MCF 10A (cell line): ENCODE measurements around the gene SLC16A7. TPM values are rescaled to one million over a fixed set of nuclear protein-coding genes. Genes with fewer than 3 reads are reported as not detected.
"Not testable (repeated sequence)": the region's sequence is repeated elsewhere in the genome, so short reads cannot be mapped to it uniquely, and the experiment has no call there.

Experiments used
- BruUV-seq: library from RNA; stranded (reverse); fragments of 400-500 nt; replicated peaks from 2 replicates; lab custom pipeline; 2021; lab: Mats Ljungman, UMichigan
- CTCF ChIA-PET: fragments of 300-600 bp; sonication (Branson Sonifier 250); formaldehyde crosslinking; extraction: SDS; loops from one replicate; lab custom pipeline; 2021; ENCODE audit warnings: antibody characterized with exemption, inconsistent platforms; lab: Yijun Ruan, JAX
- POLR2A ChIA-PET: fragments of 300-600, 350-650 bp; sonication (Branson Sonifier 250); formaldehyde crosslinking; extraction: SDS; loops from one replicate; lab custom pipeline; 2020; ENCODE audit warnings: antibody characterized with exemption, inconsistent platforms; lab: Yijun Ruan, JAX
- DNase-seq: peaks from one replicate; pipeline ENCODE4 v3.0.0-alpha.2; 2018; ENCODE audit not compliant: unreplicated experiment
- H3K27ac Mint-ChIP-seq: one replicate; pipeline ENCODE4 v1.8.0; 2022; ENCODE audit warnings: mild to moderate bottlenecking, low read depth, mixed read lengths; ENCODE audit not compliant: unreplicated experiment
- H3K27me3 Mint-ChIP-seq: one replicate; pipeline ENCODE4 v1.8.0; 2022; ENCODE audit warnings: mixed read lengths; ENCODE audit not compliant: insufficient read depth, unreplicated experiment
- H3K36me3 Mint-ChIP-seq: one replicate; pipeline ENCODE4 v1.8.0; 2022; ENCODE audit warnings: mild to moderate bottlenecking, moderate library complexity, mixed read lengths; ENCODE audit not compliant: insufficient read depth, unreplicated experiment
- H3K4me1 Mint-ChIP-seq: one replicate; pipeline ENCODE4 v1.8.0; 2022; ENCODE audit warnings: mixed read lengths; ENCODE audit not compliant: insufficient read depth, unreplicated experiment
- H3K4me3 Mint-ChIP-seq: one replicate; pipeline ENCODE4 v1.8.0; 2022; ENCODE audit warnings: mild to moderate bottlenecking, moderate library complexity, mixed read lengths; ENCODE audit not compliant: unreplicated experiment
- H3K9me3 Mint-ChIP-seq: one replicate; pipeline ENCODE4 v1.8.0; 2022; ENCODE audit warnings: mixed read lengths; ENCODE audit not compliant: unreplicated experiment
- intact Hi-C: fragments of 100-400 bp; cut with micrococcal nuclease; formaldehyde crosslinking; loops from 2 replicates; pipeline ENCODE4 v1.14.1; 2022
- total RNA-seq: library from RNA; stranded (reverse); gene quantifications from 2 replicates; pipeline ENCODE4 v1.2.3, GENCODE V29; 2022
- TF ChIP-seq, protein P1 (sequence below): fragments of 200-600 bp; IDR thresholded peaks from one replicate; pipeline ENCODE4 v1.8.0; 2022; ENCODE audit warnings: antibody characterized with exemption, mild to moderate bottlenecking; ENCODE audit not compliant: unreplicated experiment

SLC16A7 gene
- total RNA-seq, 1 experiment from 2014 or later, result 32.6 TPM

DNA sequence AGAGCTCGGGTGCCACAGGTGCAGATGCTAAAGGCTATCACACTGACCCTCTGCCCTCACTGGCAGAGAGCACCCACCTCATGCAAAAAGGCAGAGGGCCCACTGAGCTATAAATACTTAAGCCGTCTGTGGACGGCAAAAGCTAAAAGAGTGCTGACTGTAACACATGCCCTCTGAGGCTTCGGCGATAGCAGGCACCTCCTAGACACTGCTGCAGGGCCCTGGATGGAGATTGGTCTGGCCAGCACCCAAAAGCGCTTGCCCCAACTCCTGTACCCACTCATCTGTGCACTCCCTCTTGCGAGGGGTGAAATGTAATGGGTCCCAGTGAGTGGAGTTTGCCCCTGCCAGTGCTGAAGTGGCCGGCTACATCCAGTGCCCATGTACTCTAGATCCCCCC, 148.7 kb downstream of the SLC16A7 start:
- no peak for DNase-seq
- TF ChIP-seq, protein P1, sequence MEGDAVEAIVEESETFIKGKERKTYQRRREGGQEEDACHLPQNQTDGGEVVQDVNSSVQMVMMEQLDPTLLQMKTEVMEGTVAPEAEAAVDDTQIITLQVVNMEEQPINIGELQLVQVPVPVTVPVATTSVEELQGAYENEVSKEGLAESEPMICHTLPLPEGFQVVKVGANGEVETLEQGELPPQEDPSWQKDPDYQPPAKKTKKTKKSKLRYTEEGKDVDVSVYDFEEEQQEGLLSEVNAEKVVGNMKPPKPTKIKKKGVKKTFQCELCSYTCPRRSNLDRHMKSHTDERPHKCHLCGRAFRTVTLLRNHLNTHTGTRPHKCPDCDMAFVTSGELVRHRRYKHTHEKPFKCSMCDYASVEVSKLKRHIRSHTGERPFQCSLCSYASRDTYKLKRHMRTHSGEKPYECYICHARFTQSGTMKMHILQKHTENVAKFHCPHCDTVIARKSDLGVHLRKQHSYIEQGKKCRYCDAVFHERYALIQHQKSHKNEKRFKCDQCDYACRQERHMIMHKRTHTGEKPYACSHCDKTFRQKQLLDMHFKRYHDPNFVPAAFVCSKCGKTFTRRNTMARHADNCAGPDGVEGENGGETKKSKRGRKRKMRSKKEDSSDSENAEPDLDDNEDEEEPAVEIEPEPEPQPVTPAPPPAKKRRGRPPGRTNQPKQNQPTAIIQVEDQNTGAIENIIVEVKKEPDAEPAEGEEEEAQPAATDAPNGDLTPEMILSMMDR, result no peak
- H3K4me3 Mint-ChIP-seq, result no peak overlapping the region
- ChIA-PET POLR2A (no interaction called here), CTCF (no interaction called here)
- H3K36me3 Mint-ChIP-seq, result no peaks in the 10 kb centered on the region
- no TSS peak for BruUV-seq
- intact Hi-C loops, result no loop called here
- H3K27me3 Mint-ChIP-seq, result no peaks in the 10 kb centered on the region
- H3K9me3 Mint-ChIP-seq, result no peaks in the 10 kb centered on the region
- H3K27ac Mint-ChIP-seq, result no peak overlapping the region
- H3K4me1 Mint-ChIP-seq, result no peaks in the 10 kb centered on the region

DNA sequence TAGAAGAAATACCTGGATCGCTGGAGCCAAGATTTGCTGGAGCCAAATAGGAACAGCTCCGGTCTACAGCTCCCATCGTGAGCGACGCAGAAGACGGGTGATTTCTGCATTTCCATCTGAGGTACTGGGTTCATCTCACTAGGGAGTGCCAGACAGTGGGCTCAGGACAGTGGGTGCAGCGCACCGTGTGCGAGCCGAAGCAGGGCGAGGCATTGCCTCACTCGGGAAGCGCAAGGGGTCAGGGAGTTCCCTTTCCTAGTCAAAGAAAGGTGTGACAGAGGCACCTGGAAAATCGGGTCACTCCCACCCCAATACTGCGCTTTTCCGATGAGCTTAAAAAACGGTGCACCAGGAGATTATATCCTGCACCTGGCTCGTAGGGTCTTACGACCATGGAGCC, 155.3 kb downstream of the SLC16A7 start:
- H3K27ac Mint-ChIP-seq, H3K36me3 Mint-ChIP-seq, DNase-seq, H3K4me3 Mint-ChIP-seq, CTCF ChIA-PET, H3K27me3 Mint-ChIP-seq, H3K4me1 Mint-ChIP-seq, intact Hi-C loops, BruUV-seq: not testable (repeated sequence)
- H3K9me3 Mint-ChIP-seq, result peaks cover 14% of the 10 kb centered on the region
- POLR2A ChIA-PET, result interaction anchor here (0.7 kb wide), 1 partner anchor 164 kb away, joined by 3 read pairs; no protein-coding TSS in a partner anchor

DNA sequence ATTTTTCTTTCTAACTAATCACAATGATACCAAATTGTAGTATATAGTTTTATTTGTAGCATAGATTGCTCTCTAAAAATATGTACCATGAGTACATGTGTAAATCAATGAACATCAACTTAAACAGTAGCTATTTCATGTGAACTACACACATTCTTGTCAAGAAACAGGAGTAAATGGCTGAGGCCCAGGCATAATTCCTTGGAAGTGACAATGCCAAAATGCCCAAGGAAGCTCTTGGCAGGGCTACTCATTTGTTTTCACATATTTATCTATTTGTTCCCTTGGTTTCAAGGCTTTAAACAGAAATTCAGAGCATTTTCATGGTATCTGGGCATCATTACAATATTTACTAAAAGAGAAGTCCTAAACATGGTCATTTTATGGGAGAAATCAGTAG, 165.7 kb downstream of the SLC16A7 start:
- ChIA-PET POLR2A (interaction anchor here (0.6 to 1.4 kb wide), 2 partner anchors 100 to 1218 kb away, joined by 3 read pairs; no protein-coding TSS in a partner anchor), CTCF (interaction anchor here (0.6 kb wide), 1 partner anchor 361 kb away, joined by 4 read pairs; no protein-coding TSS in a partner anchor)
- no peaks in the 10 kb centered on the region for H3K9me3 Mint-ChIP-seq
- no peak for DNase-seq
- no peaks in the 10 kb centered on the region for H3K27me3 Mint-ChIP-seq
- H3K4me3 Mint-ChIP-seq, result no peak overlapping the region
- no TSS peak for BruUV-seq
- H3K4me1 Mint-ChIP-seq, result no peaks in the 10 kb centered on the region
- TF ChIP-seq, protein P1, result no peak
- H3K27ac Mint-ChIP-seq, result no peak overlapping the region
- peaks cover 7% of the 10 kb centered on the region for H3K36me3 Mint-ChIP-seq
- intact Hi-C loops, result no loop called here

DNA sequence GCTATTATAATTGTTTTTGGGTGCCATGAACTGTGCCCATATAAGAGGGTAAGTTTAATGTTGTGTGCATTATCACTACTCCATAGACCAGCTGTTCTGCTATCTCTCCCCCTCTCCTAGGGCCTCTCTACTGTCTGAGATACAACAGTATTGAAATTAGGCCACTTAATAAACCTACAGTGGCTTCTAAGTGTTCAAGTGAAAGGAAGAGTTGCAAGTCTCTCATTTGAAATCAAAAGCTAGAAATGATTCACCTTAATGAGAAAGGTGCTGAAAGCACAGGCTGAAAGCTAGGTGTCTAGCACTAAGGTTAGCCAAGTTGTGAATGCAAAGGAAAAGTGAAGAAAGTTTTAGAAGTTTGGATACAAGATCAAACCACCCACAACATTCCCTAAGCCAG, 168.0 kb downstream of the SLC16A7 start:
- no TSS peak for BruUV-seq
- DNase-seq, result no peak

More for the DNA sequence above, 168.0 kb downstream of the SLC16A7 start:
- no peak overlapping the region for H3K27ac Mint-ChIP-seq
- H3K4me3 Mint-ChIP-seq, result no peak overlapping the region
- no peaks in the 10 kb centered on the region for H3K36me3 Mint-ChIP-seq
- intact Hi-C loops, result no loop called here
- H3K27me3 Mint-ChIP-seq, result no peaks in the 10 kb centered on the region
- ChIA-PET POLR2A (no interaction called here), CTCF (interaction anchor here (0.8 kb wide), 1 partner anchor 26 kb away, joined by 5 read pairs; no protein-coding TSS in a partner anchor)
- TF ChIP-seq, protein P1, result no peak
- H3K4me1 Mint-ChIP-seq, result no peaks in the 10 kb centered on the region
- no peaks in the 10 kb centered on the region for H3K9me3 Mint-ChIP-seq
